GM12878 (cell line): ENCODE data around the gene CRYAA. TPM values are rescaled to one million over a fixed set of nuclear protein-coding genes. Genes with fewer than 3 reads are reported as not detected.
"Not testable (repeated sequence)": the region's sequence is repeated elsewhere in the genome, so short reads cannot be mapped to it uniquely, and the experiment has no call there.

Experiments
- ATAC-seq: fragments of 200-7000 bp; cut with Tn5 transposase; 3 replicates; pipeline ENCODE4 v1.9.1; 2020; ENCODE audit warnings: mild to moderate bottlenecking, moderate library complexity
- BruUV-seq: library from RNA; stranded (reverse); fragments of 400-500 nt; replicated peaks from 2 replicates; lab custom pipeline; 2021; lab: Mats Ljungman, UMichigan
- CTCF ChIA-PET: fragments of 300-600 bp; sonication (Branson Sonifier 250); formaldehyde crosslinking; extraction: SDS; loops from one replicate; lab custom pipeline; 2021; ENCODE audit warnings: inconsistent platforms; lab: Yijun Ruan, JAX
- POLR2A ChIA-PET: fragments of 350-600 bp; formaldehyde crosslinking; extraction: SDS; loops from one replicate; lab custom pipeline; 2021; ENCODE audit warnings: inconsistent platforms; lab: Charles Lee
- RAD21 ChIA-PET: fragments of 300-600 bp; sonication (Branson Sonifier 250); formaldehyde crosslinking; loops from one replicate; lab custom pipeline; 2023; ENCODE audit warnings: antibody characterized with exemption; ENCODE audit not compliant: unreplicated experiment; lab: Charles Lee
- SMC1A ChIA-PET: fragments of 300-600 bp; sonication (Branson Sonifier 250); formaldehyde crosslinking; loops from one replicate; lab custom pipeline; 2023; ENCODE audit not compliant: unreplicated experiment, uncharacterized antibody; lab: Charles Lee
- DNase-seq: peaks from one replicate; pipeline ENCODE4 v3.0.0-alpha.2; 2011; ENCODE audit warnings: low read depth, low spot score
- FAIRE-seq: peaks from 3 replicates; lab custom pipeline; 2011; peaks lifted over from hg19 to GRCh38; lab: Jason Lieb, UNC
- H2AFZ ChIP-seq: 2 replicates; pipeline ENCODE4 v1.6.0; 2011; ENCODE audit warnings: low read depth, low read length, control low read depth; ENCODE audit not compliant: control insufficient read depth
- H3K27ac ChIP-seq: 2 replicates; pipeline ENCODE4 v1.5.1; 2011; ENCODE audit warnings: control low read depth; ENCODE audit not compliant: control insufficient read depth, insufficient read depth
- H3K27me3 ChIP-seq, 2 experiments: replicated peaks in 1 of 2; 2 replicates each; pipeline versions ENCODE4 v1.6.0 to v1.6.1; 2011; ENCODE audit warnings: low read length in 1 of 2; ENCODE audit not compliant: control insufficient read depth in 2 of 2, insufficient read depth in 2 of 2
- H3K36me3 ChIP-seq, 2 experiments: 2 replicates each; pipeline ENCODE4 v1.5.1; 2011; ENCODE audit warnings: low read length in 1 of 2; ENCODE audit not compliant: control insufficient read depth in 2 of 2, insufficient read depth in 2 of 2
- H3K4me1 ChIP-seq: 2 replicates; pipeline ENCODE4 v1.6.1; 2011; ENCODE audit warnings: mild to moderate bottlenecking, low read length, moderate library complexity, mixed read lengths; ENCODE audit not compliant: control insufficient read depth, insufficient read depth
- H3K4me2 ChIP-seq: 2 replicates; pipeline ENCODE4 v1.6.0; 2011; ENCODE audit warnings: control low read depth; ENCODE audit not compliant: control insufficient read depth, insufficient read depth
- H3K4me3 ChIP-seq: fragments of 200-600 bp; sonication (generic); 2 replicates; pipeline ENCODE4 v1.5.1; 2016
- H3K79me2 ChIP-seq: 2 replicates; pipeline ENCODE4 v1.6.0; 2011; ENCODE audit warnings: low read length; ENCODE audit not compliant: control insufficient read depth, insufficient read depth
- H3K9ac ChIP-seq: 2 replicates; pipeline ENCODE4 v1.8.0; 2011; ENCODE audit warnings: low read length, control low read depth, mixed read lengths; ENCODE audit not compliant: control insufficient read depth, insufficient read depth
- H3K9me3 ChIP-seq: replicated peaks from 3 replicates; pipeline ENCODE4 v1.5.1; 2011; ENCODE audit warnings: mild to moderate bottlenecking, low read length; ENCODE audit not compliant: control insufficient read depth, insufficient read depth
- H4K20me1 ChIP-seq: 2 replicates; pipeline ENCODE4 v1.6.0; 2011; ENCODE audit not compliant: control insufficient read depth, insufficient read depth
- WGBS: methylation state at CpG from one replicate; pipeline ENCODE4 v1.1.6; 2016; ENCODE audit warnings: low lambda C conversion rate; ENCODE audit not compliant: insufficient replicate concordance, insufficient coverage; ENCODE audit errors: missing lambda C conversion rate; 5-methylcytosine and 5-hydroxymethylcytosine counted together
- in situ Hi-C: fragments of 300-500 bp; cut with MboI; formaldehyde crosslinking; loops from 9 replicates; pipeline ENCODE4 v1.14.3; 2018; ENCODE audit warnings: mixed read lengths
- intact Hi-C: fragments of 100-400 bp; cut with micrococcal nuclease; formaldehyde crosslinking; loops from one replicate; pipeline ENCODE4 v1.14.2; 2022; ENCODE audit not compliant: unreplicated experiment
- polyA plus RNA-seq, 11 experiments: library from polyadenylated mRNA; depleted of rRNA in 4 of 11; unstranded in 6 of 11; stranded (reverse) in 5 of 11; fragments of >200 nt; fragmentation: Nextera tagmentation in 4 of 11; fragmentation: Illumina TruSeq in 1 of 11; extraction: Ambion mirVana in 4 of 11; extraction: Trizol in 1 of 11; gene quantifications; 1 replicate in 1 of 11; 2 replicates in 10 of 11; pipeline versions ENCODE4 v1.2.1 to v1.2.3, GENCODE V29; 2011 to 2016; ENCODE audit warnings: inconsistent platforms in 2 of 11, missing spikeins in 2 of 11, low read depth in 1 of 11
- total RNA-seq, 4 experiments: library from RNA; depleted of rRNA in 3 of 4; stranded (reverse); fragments of >200 nt in 3 of 4; fragmentation: Illumina TruSeq in 1 of 4; extraction: Trizol in 1 of 4; gene quantifications; 2 replicates each; pipeline versions ENCODE4 v1.2.1 to v1.2.3, GENCODE V29; 2013 to 2021

CRYAA gene
- total and polyA plus RNA-seq, 10 of the 15 experiments (the other 5 are each of a cell fraction or from before 2014, with no cell fraction given) = not detected

DNA sequence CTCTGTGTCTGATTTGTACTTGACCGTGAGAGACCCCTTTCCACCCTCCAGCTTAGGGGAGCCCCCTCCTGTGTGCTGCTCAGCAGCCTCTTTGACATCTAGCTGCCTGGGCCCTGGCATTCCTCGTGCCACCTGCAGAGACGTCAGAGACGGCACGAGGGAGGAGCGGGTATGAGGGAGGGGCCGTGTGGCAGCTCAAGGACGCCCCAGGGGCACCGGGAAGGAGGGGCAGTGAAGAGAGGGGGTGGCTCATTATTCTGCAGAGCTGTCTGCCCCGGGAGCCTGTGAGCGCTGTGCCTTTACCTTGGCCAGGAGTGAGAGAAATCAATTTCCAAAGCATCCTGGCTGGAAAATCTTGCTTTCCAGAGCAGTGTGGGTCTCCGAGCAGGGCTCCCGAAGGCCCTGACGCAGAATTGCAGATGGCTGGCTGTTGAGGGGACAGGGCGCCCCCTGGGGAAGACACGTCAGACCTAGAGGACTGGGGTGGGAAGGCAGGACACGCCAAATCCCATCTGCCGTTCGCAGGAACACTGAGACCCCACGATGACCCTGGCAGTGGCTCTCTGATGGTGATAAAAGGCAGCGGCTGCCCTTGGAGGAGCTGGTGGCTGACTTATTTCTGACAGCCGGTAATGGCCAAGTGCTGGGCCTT, 9.5 kb downstream of the CRYAA start:
- POLR2A ChIA-PET, H4K20me1 ChIP-seq, BruUV-seq, H3K9ac ChIP-seq, H3K79me2 ChIP-seq, CTCF ChIA-PET, H3K27ac ChIP-seq, SMC1A ChIA-PET, H3K9me3 ChIP-seq, H3K27me3 ChIP-seq, H3K36me3 ChIP-seq, H3K4me2 ChIP-seq, H2AFZ ChIP-seq, RAD21 ChIA-PET, H3K4me1 ChIP-seq, intact Hi-C loops, DNase-seq, H3K4me3 ChIP-seq, ATAC-seq, in situ Hi-C loops, FAIRE-seq: not testable (repeated sequence)
- no CpG with 5 or more reads among the region's 22 CpGs for WGBS

DNA sequence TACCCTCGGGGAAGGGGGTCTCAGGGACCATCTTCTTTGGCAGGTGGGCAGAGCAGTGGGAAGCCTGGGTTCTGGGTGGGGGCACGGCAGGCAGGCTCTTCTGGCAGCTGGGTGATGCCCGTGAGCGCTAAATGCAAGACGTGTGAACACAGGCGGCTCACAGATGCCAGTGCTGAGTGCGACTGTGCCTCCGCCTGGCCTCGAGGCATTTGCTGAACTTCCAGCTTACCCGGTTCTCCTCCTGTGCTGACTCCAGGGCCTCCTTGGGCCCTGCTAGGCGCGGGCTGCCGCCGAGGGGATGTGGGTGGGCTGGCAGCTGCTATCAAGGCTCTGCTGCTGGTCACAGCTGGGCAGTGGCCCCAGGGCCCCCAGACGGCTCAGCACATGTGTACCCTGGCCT, 12.2 kb downstream of the CRYAA start:
- H3K27ac ChIP-seq, H4K20me1 ChIP-seq, H3K4me1 ChIP-seq, H3K4me3 ChIP-seq, SMC1A ChIA-PET, H3K36me3 ChIP-seq, DNase-seq, in situ Hi-C loops, H3K4me2 ChIP-seq, H2AFZ ChIP-seq, H3K27me3 ChIP-seq, CTCF ChIA-PET, ATAC-seq, BruUV-seq, POLR2A ChIA-PET, FAIRE-seq, RAD21 ChIA-PET, intact Hi-C loops, H3K9ac ChIP-seq, H3K79me2 ChIP-seq, H3K9me3 ChIP-seq: not testable (repeated sequence)
- no CpG with 5 or more reads among the region's 15 CpGs for WGBS

DNA sequence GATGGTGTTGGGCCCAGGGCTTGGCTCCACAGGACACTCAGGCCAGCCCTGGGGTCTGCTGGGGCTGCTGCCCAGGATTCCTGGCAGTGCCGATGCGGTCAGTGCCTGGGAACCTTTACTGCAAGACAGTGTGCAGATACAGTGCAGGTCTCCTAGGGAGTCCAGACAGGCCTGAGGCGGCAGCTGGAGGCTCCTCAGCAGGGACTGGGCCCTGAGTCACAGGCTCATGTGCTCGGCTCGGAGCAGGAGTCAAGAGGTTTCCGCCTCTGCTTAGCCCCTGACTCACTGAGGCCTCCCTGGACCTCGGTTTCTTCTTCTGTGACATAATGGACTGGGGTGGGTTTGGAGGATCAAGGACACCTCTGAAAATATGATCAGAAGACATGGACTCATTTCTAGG, 18.5 kb downstream of the CRYAA start:
- FAIRE-seq, H3K27ac ChIP-seq, H2AFZ ChIP-seq, SMC1A ChIA-PET, RAD21 ChIA-PET, H3K36me3 ChIP-seq, in situ Hi-C loops, intact Hi-C loops, H3K9me3 ChIP-seq, ATAC-seq, H3K4me2 ChIP-seq, H3K79me2 ChIP-seq, H3K4me1 ChIP-seq, H3K9ac ChIP-seq, CTCF ChIA-PET, POLR2A ChIA-PET, H3K4me3 ChIP-seq, DNase-seq, BruUV-seq, H3K27me3 ChIP-seq, H4K20me1 ChIP-seq: not testable (repeated sequence)
- no CpG with 5 or more reads among the region's 7 CpGs for WGBS
